ENCODE data around the gene CADPS2. TPM values are rescaled to one million over a fixed set of nuclear protein-coding genes. Genes with fewer than 3 reads are reported as not detected.

CADPS2 gene
- total and polyA plus RNA-seq, 2 of the 8 experiments (the other 6 are each of a cell fraction or from before 2014, with no cell fraction given): 8.9 to 22.3 TPM

DNA sequence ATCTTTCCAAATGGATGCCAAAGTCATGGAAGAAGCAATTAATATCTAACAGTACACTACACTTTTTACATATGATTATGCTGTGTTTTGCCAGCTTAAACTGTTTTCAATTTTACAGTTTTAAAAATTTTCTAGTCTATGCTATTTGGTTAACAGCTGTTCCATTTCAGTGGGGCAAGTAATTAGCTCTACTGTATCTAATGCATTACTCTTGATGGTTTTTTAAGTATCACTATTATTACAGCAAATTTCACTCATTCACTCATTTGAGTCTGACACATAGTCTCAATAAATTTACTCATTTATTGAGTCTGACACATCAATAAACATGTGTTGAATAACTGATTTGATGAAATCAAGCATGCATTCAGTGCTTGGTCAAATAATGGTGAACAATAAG, 343.1 kb downstream of the CADPS2 start:
- Histone ChIP-seq H2BK120ac (replicated peaks; ENCODE audit: low read depth, low read length) (no peak overlapping the region), H2BK12ac (ENCODE audit: low read depth, low read length) (no peak overlapping the region), H4K91ac (replicated peaks; ENCODE audit: insufficient read length, low read length) (no peak overlapping the region), H3K4me2 (ENCODE audit: insufficient read depth in 1 of 2, low read depth in 2 of 2, low read length in 2 of 2) (no peak overlapping the region), H3K4me1 (replicated peaks in 1 of 4; ENCODE audit: control insufficient read depth in 3 of 4, insufficient read depth in 4 of 4, low read length in 3 of 4) (no peaks in the 10 kb centered on the region), H4K8ac (ENCODE audit: extremely low read depth, insufficient read depth, low read length) (no peak overlapping the region), H3K9ac (replicated peaks in 1 of 4; ENCODE audit: extremely low read depth in 1 of 4, low read depth in 3 of 4, low read length in 3 of 4) (no peak overlapping the region), H3K79me2 (ENCODE audit: control insufficient read depth in 1 of 2, insufficient read depth in 2 of 2, low read length in 2 of 2) (no peaks in the 10 kb centered on the region), H2AK5ac (ENCODE audit: low read depth, low read length) (no peak overlapping the region), H4K20me1 (replicated peaks in 1 of 2; ENCODE audit: control insufficient read depth in 1 of 2, insufficient read depth in 2 of 2, low read length in 2 of 2) (no peaks in the 10 kb centered on the region), H3K18ac (ENCODE audit: extremely low read depth, low read length) (no peak overlapping the region), H2BK15ac (ENCODE audit: low read length) (no peak overlapping the region), H2BK20ac (ENCODE audit: low read length) (no peak overlapping the region), H3K27ac (ENCODE audit: low read depth, low read length) (no peak overlapping the region), H2BK5ac (ENCODE audit: low read depth, low read length) (no peak overlapping the region), H3K4me3 (ENCODE audit: extremely low read depth in 1 of 4, insufficient read depth in 2 of 4, low read depth in 3 of 4, low read length in 4 of 4) (no peak overlapping the region), H3K14ac (ENCODE audit: insufficient read length) (no peak overlapping the region), H3K23ac (ENCODE audit: insufficient read length) (no peak overlapping the region), H3K36me3 (ENCODE audit: control insufficient read depth in 2 of 4, insufficient read depth in 4 of 4, low read length in 3 of 4) (no peaks in the 10 kb centered on the region), H3K79me1 (ENCODE audit: low read depth, low read length) (no peaks in the 10 kb centered on the region), H3K56ac (replicated peaks; ENCODE audit: insufficient read length, low read depth, low read length) (no peak overlapping the region), H4K5ac (ENCODE audit: insufficient read length, low read depth, low read length) (no peak overlapping the region), H2AFZ (ENCODE audit: low read length) (no peak overlapping the region), H3K27me3 (replicated peaks in 1 of 4; ENCODE audit: control insufficient read depth in 3 of 4, extremely low read depth in 1 of 4, insufficient read depth in 3 of 4, low read length in 3 of 4) (no peaks in the 10 kb centered on the region), H3K4ac (replicated peaks; ENCODE audit: insufficient read length, low read depth, low read length) (no peak overlapping the region), H3K23me2 (ENCODE audit: low read depth, low read length) (no peaks in the 10 kb centered on the region), H3K9me3 (ENCODE audit: insufficient read depth in 2 of 2, low read depth in 1 of 2, low read length in 1 of 2) (no peaks in the 10 kb centered on the region)
- no peak for DNase-seq (ENCODE audit: low read depth in 1 of 2, low spot score in 2 of 2)
- POLR2A ChIA-PET (ENCODE audit: partially characterized antibody): no interaction called here
- no peak for FAIRE-seq
- CTCF ChIA-PET (ENCODE audit: partially characterized antibody): interaction anchor here (1.1 to 2.1 kb wide), 2 partner anchors 10 to 14 kb away, joined by 3 to 9 read pairs; no protein-coding TSS in a partner anchor
- TF ChIP-seq NRF1 (IDR thresholded peaks at IDR 0.05; ENCODE audit: low read depth, low read length): no peak
- no peak for TF ChIP-seq SIRT6 (IDR thresholded peaks at IDR 0.05; ENCODE audit: low read length)
- no peak for TF ChIP-seq HDAC2 (IDR thresholded peaks at IDR 0.05; ENCODE audit: borderline replicate concordance in 1 of 2, low read depth in 2 of 2, low read length in 2 of 2)
- TF ChIP-seq TEAD4 (IDR thresholded peaks at IDR 0.05; ENCODE audit: low read depth, low read length): no peak
- no peak for TF ChIP-seq SP2 (IDR thresholded peaks at IDR 0.05; ENCODE audit: low read length)
- TF ChIP-seq TBP (IDR thresholded peaks at IDR 0.05; ENCODE audit: low read depth, low read length): no peak
- TF ChIP-seq, protein P1, sequence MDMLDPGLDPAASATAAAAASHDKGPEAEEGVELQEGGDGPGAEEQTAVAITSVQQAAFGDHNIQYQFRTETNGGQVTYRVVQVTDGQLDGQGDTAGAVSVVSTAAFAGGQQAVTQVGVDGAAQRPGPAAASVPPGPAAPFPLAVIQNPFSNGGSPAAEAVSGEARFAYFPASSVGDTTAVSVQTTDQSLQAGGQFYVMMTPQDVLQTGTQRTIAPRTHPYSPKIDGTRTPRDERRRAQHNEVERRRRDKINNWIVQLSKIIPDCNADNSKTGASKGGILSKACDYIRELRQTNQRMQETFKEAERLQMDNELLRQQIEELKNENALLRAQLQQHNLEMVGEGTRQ (IDR thresholded peaks at IDR 0.05; ENCODE audit: low read length): no peak
- no peak for TF ChIP-seq CHD1 (IDR thresholded peaks at IDR 0.05; ENCODE audit: low read depth, low read length)
- no peak for TF ChIP-seq PHF8 (conservative IDR thresholded peaks at IDR 0.05; ENCODE audit: low read depth, low read length)
- no peak for TF ChIP-seq CEBPB (IDR thresholded peaks at IDR 0.05; ENCODE audit: low read depth, low read length)
- no peak for TF ChIP-seq MAX (IDR thresholded peaks at IDR 0.05)
- TF ChIP-seq ASH2L (IDR thresholded peaks at IDR 0.05; ENCODE audit: low read length): no peak
- no peak for TF ChIP-seq POU5F1 (IDR thresholded peaks at IDR 0.05; ENCODE audit: low read depth, low read length)
- no peak for TF ChIP-seq JUND (IDR thresholded peaks at IDR 0.05; ENCODE audit: low read length)
- no peak for TF ChIP-seq ZNF274 (IDR thresholded peaks at IDR 0.05; ENCODE audit: borderline replicate concordance, extremely low read depth, low read length)
- no peak for TF ChIP-seq GTF2F1 (IDR thresholded peaks at IDR 0.05; ENCODE audit: borderline replicate concordance, low read depth, low read length)

Data from H1 (cell line).